ENCODE data around the gene PIK3R1. TPM values are rescaled to one million over a fixed set of nuclear protein-coding genes. Genes with fewer than 3 reads are reported as not detected.

PIK3R1 gene
- total and polyA plus RNA-seq, 2 of the 4 experiments (the other 2 are of a cell fraction), result 2.4 to 9.3 TPM

GRCh38 chr5:68219161-68219816, 3.7 kb downstream of the PIK3R1 start:
- Histone ChIP-seq H3K36me3 (ENCODE audit: control insufficient read depth, insufficient read depth, low read length) (no peaks in the 10 kb centered on the region), H2AK5ac (ENCODE audit: low read depth, low read length) (no peak overlapping the region), H3K9me1 (ENCODE audit: insufficient read depth, low read length) (no peaks in the 10 kb centered on the region), H3K4ac (ENCODE audit: low read depth, low read length) (no peak overlapping the region), H4K20me1 (ENCODE audit: insufficient read depth, low read length) (peaks cover 12% of the 10 kb centered on the region; the same call in 1 of the 2 replicates), H3K9me3 (ENCODE audit: control insufficient read depth, insufficient read depth, low read length) (0 out of 2 replicates have a peak, but pooled peaks cover 2% of the 10 kb centered on the region), H4K91ac (ENCODE audit: insufficient read depth, low read depth, low read length) (no peak overlapping the region), H3K4me3 (ENCODE audit: insufficient read depth, low read depth, low read length) (no peak overlapping the region), H3K23ac (ENCODE audit: low read depth, low read length) (no peak overlapping the region), H3K56ac (ENCODE audit: extremely low read depth, insufficient read depth, low read length) (no peak overlapping the region), H2BK15ac (ENCODE audit: low read depth, low read length) (no peak overlapping the region), H3K9ac (ENCODE audit: low read depth, low read length) (no peak overlapping the region), H4K8ac (ENCODE audit: low read depth in 2 of 2, low read length in 2 of 2) (no peak overlapping the region), H4K5ac (ENCODE audit: low read depth, low read length) (no peak overlapping the region), H3K27ac (ENCODE audit: insufficient read depth, low read length) (no peak overlapping the region), H2BK20ac (ENCODE audit: low read depth, low read length) (no peak overlapping the region), H3K18ac (ENCODE audit: low read depth, low read length) (no peak overlapping the region), H3K14ac (replicated peaks; ENCODE audit: low read depth, low read length) (no peak overlapping the region), H3K4me1 (ENCODE audit: control insufficient read depth, insufficient read depth, low read length) (peaks cover 2% of the 10 kb centered on the region; the same call in 1 of the 2 replicates), H2BK120ac (ENCODE audit: low read depth, low read length) (no peak overlapping the region), H3K4me2 (ENCODE audit: low read depth, low read length) (no peak overlapping the region), H3K79me1 (ENCODE audit: low read depth in 1 of 2, low read length in 2 of 2) (peaks cover 21 to 50% of the 10 kb centered on the region in 2 experiments), H2BK5ac (ENCODE audit: low read depth, low read length, poor library complexity, severe bottlenecking) (no peak overlapping the region), H2AK9ac (replicated peaks; ENCODE audit: low read depth, low read length, poor library complexity) (no peak overlapping the region), H2AFZ (replicated peaks; ENCODE audit: low read length, poor library complexity) (no peak overlapping the region), H3K27me3 (ENCODE audit: control insufficient read depth, insufficient read depth, low read length) (no peaks in the 10 kb centered on the region)
- no peak for TF ChIP-seq ELK1 (IDR thresholded peaks at IDR 0.05; ENCODE audit: borderline replicate concordance, low read depth, low read length)
- no peak for TF ChIP-seq CEBPB (IDR thresholded peaks at IDR 0.05; ENCODE audit: low read depth, low read length)
- DNase-seq (no peak), ATAC-seq (ENCODE audit: low read depth) (no peak)
- in situ Hi-C loops (cut with MboI; ENCODE audit: low sequenced_read_pairs) (no loop called here), intact Hi-C loops (cut with micrococcal nuclease) (loop anchor here (5.0 to 10.0 kb wide), 3 partner anchors 33 to 244 kb away; no protein-coding TSS in a partner anchor), dilution Hi-C loops (cut with HindIII; ENCODE audit: low sequenced_read_pairs, unreplicated experiment) (no loop called here)
- ChIA-PET POLR2A (ENCODE audit: unreplicated experiment) (no interaction called here), CTCF (interaction anchor here (0.7 kb wide), 1 partner anchor 28 kb away, joined by 3 read pairs; no protein-coding TSS in a partner anchor)
- WGBS, 2 experiments (ENCODE audit: extremely low coverage in 2 of 2, insufficient read length in 1 of 2), result no CpG with 5 or more reads among the region's 3 CpGs
- no TSS peak for BruUV-seq (replicated peaks)
